NB4 (cell line): ENCODE data around the gene MYO16.

Source experiments
- CTCF ChIP-seq: IDR thresholded peaks from one replicate; pipeline ENCODE4 v1.5.1; 2012; ENCODE audit warnings: low read depth, low read length
- MAX ChIP-seq: IDR thresholded peaks from 2 replicates; pipeline ENCODE4 v1.6.1; 2011; ENCODE audit warnings: low read depth, low read length
- POLR2A ChIP-seq: IDR thresholded peaks from 2 replicates; pipeline ENCODE4 v1.6.1; 2011; ENCODE audit warnings: mild to moderate bottlenecking; ENCODE audit not compliant: insufficient read length; ENCODE audit errors: extremely low read depth

GRCh38 chr13:109058087-109058486 lies 428.7 kb downstream of the MYO16 start:
- no peak for TF ChIP-seq CTCF
- TF ChIP-seq POLR2A: no peak
- no peak for TF ChIP-seq MAX
